HCT116 (cell line): ENCODE results near the gene DPM2. TPM values are rescaled to one million over a fixed set of nuclear protein-coding genes. Genes with fewer than 3 reads are reported as not detected.
A peak's percentile ranks its signal among the peaks of the same experiment; 100 is the strongest.

Source experiments
- ATAC-seq: fragments of 200-7000 bp; cut with Tn5 transposase; 2 replicates; pipeline ENCODE4 v1.9.1; 2020; ENCODE audit warnings: mild to moderate bottlenecking, moderate library complexity
- BruUV-seq: library from RNA; stranded (reverse); fragments of 400-500 nt; replicated peaks from 2 replicates; lab custom pipeline; 2021; lab: Mats Ljungman, UMichigan
- CTCF ChIA-PET: fragments of 300-600 bp; sonication (Branson Sonifier 250); formaldehyde crosslinking; loops from one replicate; lab custom pipeline; 2021; ENCODE audit warnings: antibody characterized with exemption; lab: Charles Lee
- POLR2A ChIA-PET: fragments of 300-600, 350-600 bp; sonication (Branson Sonifier 250); formaldehyde crosslinking; loops from one replicate; lab custom pipeline; 2021; ENCODE audit warnings: antibody characterized with exemption; lab: Charles Lee
- RAD21 ChIA-PET, 2 experiments: fragments of 300-600 bp; sonication (Branson Sonifier 250); formaldehyde crosslinking; loops; one replicate each; lab custom pipeline; 2023; ENCODE audit warnings: low total read pairs in 2 of 2; ENCODE audit not compliant: uncharacterized antibody in 2 of 2, unreplicated experiment in 2 of 2, low non-redundant PET in 1 of 2; lab: Charles Lee
- DNase-seq: peaks from one replicate; pipeline ENCODE4 v3.0.0-alpha.2; 2010; ENCODE audit warnings: low read depth, low spot score
- H2AFZ ChIP-seq: fragments of 200-600 bp; shearing (Covaris generic), sonication (generic); 2 replicates; pipeline ENCODE4 v1.6.1; 2017; ENCODE audit warnings: low read depth, mixed run types, mixed read lengths, antibody characterized with exemption, low read length; ENCODE audit not compliant: poor library complexity, severe bottlenecking
- H3K27ac ChIP-seq: 2 replicates; pipeline ENCODE4 v1.5.1; 2012; ENCODE audit warnings: low read depth, low read length
- H3K27me3 ChIP-seq: fragments of 200-600 bp; sonication (generic); 2 replicates; pipeline ENCODE4 v1.6.1; 2016; ENCODE audit warnings: mixed run types, low read length, mixed read lengths; ENCODE audit not compliant: insufficient read depth
- H3K36me3 ChIP-seq, 2 experiments: fragments of 200-500 bp in 1 of 2; fragments of 200-600 bp in 1 of 2; sonication (Bioruptor generic) in 1 of 2; sonication (generic) in 1 of 2; 2 replicates each; pipeline versions ENCODE4 v1.5.1 to v1.6.1; 2014 to 2016; ENCODE audit warnings: low read length in 2 of 2, inconsistent platforms in 1 of 2, mixed read lengths in 1 of 2, mixed run types in 1 of 2; ENCODE audit not compliant: insufficient read depth in 2 of 2, control insufficient read depth in 1 of 2
- H3K4me1 ChIP-seq, 2 experiments: fragments of 200-600 bp in 1 of 2; sonication (generic) in 1 of 2; 2 replicates each; pipeline versions ENCODE4 v1.5.1 to v1.6.1; 2012 to 2017; ENCODE audit warnings: low read length in 2 of 2, inconsistent platforms in 1 of 2, mild to moderate bottlenecking in 1 of 2, mixed read lengths in 1 of 2, mixed run types in 1 of 2, moderate library complexity in 1 of 2; ENCODE audit not compliant: insufficient read depth in 2 of 2, control insufficient read depth in 1 of 2
- H3K4me2 ChIP-seq: fragments of 200-600 bp; sonication (generic); 2 replicates; pipeline ENCODE4 v1.6.1; 2017; ENCODE audit warnings: mixed run types, low read length, mixed read lengths
- H3K4me3 ChIP-seq, 2 experiments: fragments of 200-600 bp in 1 of 2; sonication (generic) in 1 of 2; replicated peaks in 1 of 2; 2 replicates each; pipeline ENCODE4 v1.5.1; 2011 to 2016; ENCODE audit warnings: low read length in 2 of 2, control low read depth in 1 of 2, low read depth in 1 of 2, mild to moderate bottlenecking in 1 of 2, mixed read lengths in 1 of 2, mixed run types in 1 of 2
- H3K79me2 ChIP-seq: fragments of 200-600 bp; sonication (generic); 2 replicates; pipeline ENCODE4 v1.6.1; 2017; ENCODE audit warnings: mild to moderate bottlenecking, mixed run types, low read length, moderate library complexity, mixed read lengths; ENCODE audit not compliant: insufficient read depth
- H3K9ac ChIP-seq: fragments of 200-600 bp; sonication (generic); 2 replicates; pipeline ENCODE4 v1.6.1; 2016; ENCODE audit warnings: low read length, mixed read lengths
- H3K9me2 ChIP-seq: fragments of 200-600 bp; sonication (generic), shearing (Covaris generic); 2 replicates; pipeline ENCODE4 v1.6.1; 2017; ENCODE audit warnings: mixed run types, mild to moderate bottlenecking, moderate library complexity; ENCODE audit not compliant: insufficient read depth
- H3K9me3 ChIP-seq, 2 experiments: fragments of 200-500 bp in 1 of 2; fragments of 200-600 bp in 1 of 2; sonication (Bioruptor generic) in 1 of 2; sonication (generic) in 1 of 2; 2 replicates each; pipeline ENCODE4 v1.6.1; 2014 to 2017; ENCODE audit warnings: low read length in 2 of 2, mixed read lengths in 2 of 2, inconsistent platforms in 1 of 2, low read depth in 1 of 2, mild to moderate bottlenecking in 1 of 2, mixed run types in 1 of 2, moderate library complexity in 1 of 2; ENCODE audit not compliant: control insufficient read depth in 1 of 2, insufficient read depth in 1 of 2
- H4K20me1 ChIP-seq: fragments of 200-600 bp; sonication (generic), shearing (Covaris generic); 2 replicates; pipeline ENCODE4 v1.6.1; 2017; ENCODE audit warnings: mixed run types, mild to moderate bottlenecking, moderate library complexity; ENCODE audit not compliant: insufficient read depth
- CBX3 ChIP-seq: IDR thresholded peaks from 2 replicates; pipeline ENCODE4 v1.6.1; 2012; ENCODE audit warnings: low read depth
- EGR1 ChIP-seq: IDR thresholded peaks from 2 replicates; pipeline ENCODE4 v1.6.1; 2012; ENCODE audit warnings: low read depth
- ELF1 ChIP-seq: IDR thresholded peaks from 2 replicates; pipeline ENCODE4 v1.6.1; 2012; ENCODE audit warnings: low read depth, borderline replicate concordance
- EZH2 ChIP-seq: fragments of 200-600 bp; sonication (generic); IDR thresholded peaks from 2 replicates; pipeline ENCODE4 v1.6.1; 2017; ENCODE audit warnings: antibody characterized with exemption, mixed run types
- EZH2phosphoT487 ChIP-seq: fragments of 200-600 bp; IDR thresholded peaks from 2 replicates; pipeline ENCODE4 v1.6.1; 2018; ENCODE audit warnings: antibody characterized with exemption, borderline replicate concordance
- MAX ChIP-seq: IDR thresholded peaks from 2 replicates; pipeline ENCODE4 v1.6.1; 2012
- POLR2AphosphoS5 ChIP-seq: IDR thresholded peaks from 2 replicates; pipeline ENCODE4 v1.6.1; 2011; ENCODE audit warnings: mild to moderate bottlenecking, low read depth, low read length, moderate library complexity
- REST ChIP-seq: IDR thresholded peaks from 2 replicates; pipeline ENCODE4 v1.6.1; 2012; ENCODE audit warnings: low read depth
- SP1 ChIP-seq: IDR thresholded peaks from 2 replicates; pipeline ENCODE4 v1.6.1; 2012; ENCODE audit warnings: low read depth
- YY1 ChIP-seq: IDR thresholded peaks from 2 replicates; pipeline ENCODE4 v1.6.1; 2011; ENCODE audit warnings: low read length, low read depth, moderate library complexity, mild to moderate bottlenecking; ENCODE audit not compliant: insufficient replicate concordance; ENCODE audit errors: extremely low read depth
- ZFX ChIP-seq: fragments of 450-650 bp; IDR thresholded peaks from 2 replicates; pipeline ENCODE4 v1.6.1; 2017
- ZNF274 ChIP-seq: fragments of 200-500 bp; sonication (Bioruptor generic); IDR thresholded peaks from 2 replicates; pipeline ENCODE4 v1.6.1; 2014; ENCODE audit warnings: mild to moderate bottlenecking, low read depth, low read length, inconsistent platforms
- intact Hi-C: fragments of 100-400 bp; cut with micrococcal nuclease; formaldehyde crosslinking; loops from 2 replicates; pipeline ENCODE4 v1.10.0; 2022
- total RNA-seq: library from RNA; stranded (reverse); gene quantifications from one replicate; pipeline ENCODE4 v1.2.1, GENCODE V29; 2021; ENCODE audit not compliant: unreplicated experiment

DPM2 gene
- total RNA-seq, 1 experiment from 2014 or later, result 54.6 TPM

- H3K9ac ChIP-seq, result peak overlapping the region; percentile 93
- BruUV-seq, result no TSS peak
- ChIA-PET CTCF (interaction anchor here (0.9 kb wide), 1 partner anchor 181 kb away, joined by 3 read pairs; no protein-coding TSS in a partner anchor), RAD21 (no interaction called here)
- no peaks in the 10 kb centered on the region for H3K27me3 ChIP-seq
- intact Hi-C loops, result no loop called here
- peaks cover 37% of the 10 kb centered on the region for H3K79me2 ChIP-seq
- no peaks in the 10 kb centered on the region for H3K9me2 ChIP-seq
- no peaks in the 10 kb centered on the region for H3K9me3 ChIP-seq
- TF ChIP-seq SP1 (no peak), POLR2AphosphoS5 (no peak), EZH2phosphoT487 (no peak), MAX (no peak), ELF1 (no peak), YY1 (no peak), ZNF274 (no peak), EGR1 (no peak), CBX3 (no peak), ZFX (no peak), EZH2 (no peak), REST (no peak)
- TF ChIP-seq, all 23 proteins: peak for 0
- H3K4me2 ChIP-seq, result peak overlapping the region; percentile 91
- H3K4me1 ChIP-seq, result peaks cover 23 to 47% of the 10 kb centered on the region in 2 experiments
- H2AFZ ChIP-seq, result no peak overlapping the region
- DNase-seq, result no peak
- ATAC-seq, result no peak
- peak overlapping the region; percentile 70 to 88 for H3K4me3 ChIP-seq
- H3K36me3 ChIP-seq, result peaks cover 0 to 4% of the 10 kb centered on the region in 2 experiments; a peak in 2 of 4 replicates
- no peaks in the 10 kb centered on the region for H4K20me1 ChIP-seq
- POLR2A ChIA-PET, result no interaction called here
- H3K27ac ChIP-seq, result peak overlapping the region; percentile 49
Observed at GRCh38 chr9:127937056-127937387, 632 bp downstream of the DPM2 start.
